OCI-LY7 (cell line): ENCODE results near the gene TMEM87A. TPM values are rescaled to one million over a fixed set of nuclear protein-coding genes. Genes with fewer than 3 reads are reported as not detected.

ENCODE experiments used
- BruUV-seq: library from RNA; stranded (reverse); fragments of 400-500 nt; replicated peaks from 2 replicates; lab custom pipeline; 2021; lab: Mats Ljungman, UMichigan
- CTCF ChIA-PET: fragments of 300-600 bp; sonication (Branson Sonifier 250); formaldehyde crosslinking; loops from one replicate; lab custom pipeline; 2022; ENCODE audit warnings: antibody characterized with exemption; ENCODE audit not compliant: unreplicated experiment; lab: Charles Lee
- POLR2A ChIA-PET: fragments of 300-600 bp; sonication (Branson Sonifier 250); formaldehyde crosslinking; loops from one replicate; lab custom pipeline; 2022; ENCODE audit warnings: antibody characterized with exemption; lab: Charles Lee
- DNase-seq: peaks from one replicate; pipeline ENCODE4 v3.0.0-alpha.2; 2015; ENCODE audit warnings: low spot score
- H2AFZ ChIP-seq: fragments of 200-600 bp; sonication (generic), shearing (Covaris generic); 2 replicates; pipeline ENCODE4 v1.6.1; 2014; ENCODE audit warnings: mild to moderate bottlenecking, antibody characterized with exemption, low read length, moderate library complexity
- H3K27ac ChIP-seq: fragments of 200-600 bp; sonication (generic); 2 replicates; pipeline ENCODE4 v1.5.1; 2014; ENCODE audit warnings: mixed run types, low read depth, mild to moderate bottlenecking, moderate library complexity, low read length, inconsistent platforms; ENCODE audit not compliant: poor library complexity, severe bottlenecking
- H3K36me3 ChIP-seq: fragments of 200-600 bp; sonication (generic); 2 replicates; pipeline ENCODE4 v1.6.1; 2014; ENCODE audit warnings: mild to moderate bottlenecking, antibody characterized with exemption, low read length, moderate library complexity, mixed read lengths; ENCODE audit not compliant: insufficient read depth
- H3K4me1 ChIP-seq: fragments of 200-600 bp; sonication (generic); 2 replicates; pipeline ENCODE4 v1.5.1; 2014; ENCODE audit warnings: mild to moderate bottlenecking, low read length; ENCODE audit not compliant: insufficient read depth, poor library complexity, severe bottlenecking
- H3K4me2 ChIP-seq: fragments of 200-600 bp; sonication (generic); 2 replicates; pipeline ENCODE4 v1.6.1; 2014; ENCODE audit warnings: mild to moderate bottlenecking, low read length
- H3K4me3 ChIP-seq: fragments of 200-600 bp; sonication (generic); 2 replicates; pipeline ENCODE4 v1.5.1; 2014; ENCODE audit warnings: mild to moderate bottlenecking, low read depth, low read length; ENCODE audit not compliant: poor library complexity, severe bottlenecking
- H3K79me2 ChIP-seq: fragments of 200-600 bp; sonication (generic); 2 replicates; pipeline ENCODE4 v1.6.1; 2016; ENCODE audit warnings: low read depth, mild to moderate bottlenecking, low read length, moderate library complexity, mixed read lengths; ENCODE audit not compliant: insufficient read depth
- H3K9me2 ChIP-seq: fragments of 200-600 bp; sonication (generic); 2 replicates; pipeline ENCODE4 v1.6.1; 2016; ENCODE audit warnings: mild to moderate bottlenecking, low read length, mixed read lengths; ENCODE audit not compliant: insufficient read depth
- H3K9me3 ChIP-seq: fragments of 200-600 bp; sonication (generic); 2 replicates; pipeline ENCODE4 v1.6.1; 2014; ENCODE audit warnings: mild to moderate bottlenecking, mixed run types, low read length, mixed read lengths
- H4K20me1 ChIP-seq: fragments of 200-600 bp; sonication (generic); 2 replicates; pipeline ENCODE4 v1.6.1; 2014; ENCODE audit warnings: mild to moderate bottlenecking, antibody characterized with exemption, low read length, moderate library complexity, mixed read lengths; ENCODE audit not compliant: insufficient read depth
- CTCF ChIP-seq: fragments of 200-600 bp; sonication (generic); conservative IDR thresholded peaks from 2 replicates; pipeline ENCODE4 v1.5.1; 2014; ENCODE audit warnings: mild to moderate bottlenecking, antibody characterized with exemption, low read length, moderate library complexity, mixed read lengths
- EZH2phosphoT487 ChIP-seq: fragments of 200-600 bp; sonication (generic); IDR thresholded peaks from 2 replicates; pipeline ENCODE4 v1.6.1; 2018; ENCODE audit warnings: low read depth, borderline replicate concordance, mild to moderate bottlenecking, mixed run types, antibody characterized with exemption, low read length, moderate library complexity, mixed read lengths
- intact Hi-C: fragments of 100-400 bp; cut with micrococcal nuclease; formaldehyde crosslinking; loops from one replicate; pipeline ENCODE4 v1.10.0; 2022; ENCODE audit not compliant: unreplicated experiment
- total RNA-seq, 2 experiments: library from RNA; depleted of rRNA in 1 of 2; stranded (reverse); fragments of >200 nt in 1 of 2; shearing (Covaris generic) in 1 of 2; gene quantifications; 2 replicates each; pipeline ENCODE4 v1.2.3, GENCODE V29; 2014 to 2022

The TMEM87A gene
- total RNA-seq, 2 experiments from 2014 or later: 23.2 to 24.5 TPM

GRCh38 chr15:42275780-42276391 is 2.7 kb upstream of the TMEM87A start:
- peaks cover 12% of the 10 kb centered on the region for H3K36me3 ChIP-seq
- peaks cover 50% of the 10 kb centered on the region for H3K79me2 ChIP-seq
- intact Hi-C loops: loop anchor here (10.0 kb wide), 1 partner anchor 279 kb away; no protein-coding TSS in a partner anchor
- H2AFZ ChIP-seq: peak overlapping the region; percentile 94
- H3K4me2 ChIP-seq: peak overlapping the region; percentile 97
- H3K27ac ChIP-seq: peak overlapping the region; percentile 86
- TF ChIP-seq CTCF: no peak
- TF ChIP-seq EZH2phosphoT487: no peak
- ChIA-PET CTCF (no interaction called here), POLR2A (interaction anchor here (0.8 to 2.4 kb wide), 6 partner anchors 8 to 216 kb away, joined by 3 to 10 read pairs (median 3); partner anchors contain the start of gene VPS39)
- no TSS peak for BruUV-seq
- no peaks in the 10 kb centered on the region for H3K9me2 ChIP-seq
- H3K4me3 ChIP-seq: peak overlapping the region; percentile 84
- no peak for DNase-seq
- peaks cover 15% of the 10 kb centered on the region; the same call in 1 of the 2 replicates for H4K20me1 ChIP-seq
- peaks cover 32% of the 10 kb centered on the region for H3K4me1 ChIP-seq
- no peaks in the 10 kb centered on the region for H3K9me3 ChIP-seq

GRCh38 chr15:42274702-42274989 is 1.4 kb upstream of the TMEM87A start:
- Histone ChIP-seq H3K4me2 (peak overlapping the region; percentile 97), H3K9me3 (no peaks in the 10 kb centered on the region), H3K9me2 (no peaks in the 10 kb centered on the region), H3K79me2 (peaks cover 62% of the 10 kb centered on the region), H3K4me1 (peaks cover 37% of the 10 kb centered on the region), H3K36me3 (peaks cover 17% of the 10 kb centered on the region), H2AFZ (peak overlapping the region; percentile 94), H4K20me1 (peaks cover 16% of the 10 kb centered on the region; the same call in 1 of the 2 replicates), H3K27ac (peak overlapping the region; percentile 86), H3K4me3 (peak overlapping the region; percentile 84)
- TF ChIP-seq EZH2phosphoT487 (no peak), CTCF (no peak)
- no peak for DNase-seq
- POLR2A ChIA-PET: interaction anchor here (1.2 to 2.4 kb wide), 2 partner anchors 21 to 67 kb away, joined by 4 to 10 read pairs; partner anchors contain the start of gene VPS39
- BruUV-seq: no TSS peak
- CTCF ChIA-PET: no interaction called here
- intact Hi-C loops: loop anchor here (5.0 to 10.0 kb wide), 2 partner anchors 57 to 280 kb away; no protein-coding TSS in a partner anchor
